ENCODE data around the gene PRKN. TPM values are rescaled to one million over a fixed set of nuclear protein-coding genes. Genes with fewer than 3 reads are reported as not detected.

PRKN gene
- polyA plus RNA-seq, 3 donors, result 8.3 to 11.0 (median 9.2) TPM

- DNase-seq (ENCODE audit: low read depth in 3 of 3, low spot score in 2 of 3), result no peak
These were observed 16.2 kb downstream of the PRKN start for GRCh38 chr6:162711376-162711775.

DNA sequence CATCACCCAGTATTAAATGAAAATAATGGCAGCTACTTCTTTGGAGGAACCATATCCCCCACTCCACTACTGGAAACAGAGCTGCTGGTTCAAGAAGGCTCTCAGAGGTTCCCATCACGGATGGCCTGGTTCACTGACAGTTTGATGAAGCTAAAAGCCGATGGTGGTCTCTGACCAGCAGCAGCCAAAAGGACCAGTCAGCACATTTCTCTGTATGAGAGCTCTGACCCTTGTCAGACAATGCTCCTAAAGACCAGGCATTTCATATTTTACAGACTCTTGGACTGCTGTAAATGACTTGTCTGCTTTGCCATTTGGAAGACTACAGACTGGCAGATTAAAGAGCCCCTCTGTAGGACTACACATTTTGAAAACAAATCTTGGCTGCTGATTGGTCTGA lies 16.6 kb downstream of the PRKN start:
- no peak for DNase-seq (ENCODE audit: low read depth in 3 of 3, low spot score in 2 of 3)

GRCh38 chr6:162710419-162710818 lies 17.1 kb downstream of the PRKN start:
- DNase-seq (ENCODE audit: low read depth in 3 of 3, low spot score in 2 of 3), result no peak

DNA sequence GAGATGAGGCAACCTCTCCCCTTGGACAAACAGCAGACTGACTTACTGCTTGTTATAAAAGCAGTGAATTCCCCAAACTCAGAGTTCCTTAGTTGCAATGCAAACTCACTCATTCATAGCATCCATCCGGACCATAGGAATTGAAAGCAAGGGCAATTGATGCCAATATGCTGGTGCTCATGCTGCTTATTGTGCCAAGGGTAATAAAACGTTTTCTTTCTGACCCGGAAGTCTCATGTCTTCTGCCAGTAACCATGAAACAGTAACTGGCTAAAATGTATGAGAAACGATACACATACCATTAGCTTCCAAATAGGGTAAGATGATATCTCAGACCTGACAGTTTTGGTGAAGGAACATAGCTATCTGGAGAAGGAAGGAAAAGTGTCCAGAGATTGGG lies 18.1 kb downstream of the PRKN start:
- no peak for DNase-seq (ENCODE audit: low read depth in 3 of 3, low spot score in 2 of 3)

GRCh38 chr6:162708971-162709370 lies 18.6 kb downstream of the PRKN start:
- no peak for DNase-seq (ENCODE audit: low read depth in 3 of 3, low spot score in 2 of 3)

- peak in 2 of 3 donors; percentile 47 to 52 for DNase-seq (ENCODE audit: low read depth in 3 of 3, low spot score in 2 of 3)
These were observed 21.3 kb downstream of the PRKN start for GRCh38 chr6:162706232-162706631.

GRCh38 chr6:162705736-162706135 lies 21.8 kb downstream of the PRKN start:
- DNase-seq (ENCODE audit: low read depth in 3 of 3, low spot score in 2 of 3), result no peak

GRCh38 chr6:162704001-162704400 lies 23.6 kb downstream of the PRKN start:
- no peak for DNase-seq (ENCODE audit: low read depth in 3 of 3, low spot score in 2 of 3)

DNA sequence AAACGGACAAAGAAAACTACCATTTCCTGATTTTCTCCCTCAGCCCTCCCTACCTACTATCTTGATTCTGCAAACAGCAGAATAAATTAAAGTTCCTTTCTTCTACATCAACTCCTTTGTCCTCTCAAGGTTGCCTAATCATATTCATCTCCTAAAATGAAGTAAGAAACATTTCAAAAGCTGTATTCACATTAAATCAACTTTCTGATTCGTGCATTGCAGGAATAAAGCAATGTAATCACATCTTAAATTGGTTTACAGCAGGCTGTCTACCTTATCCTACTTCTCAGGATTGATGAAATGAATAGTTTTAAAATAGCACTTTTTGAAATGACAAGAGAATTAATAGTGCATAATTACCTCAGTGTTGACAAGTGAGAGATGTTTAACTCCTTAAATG lies 25.1 kb downstream of the PRKN start:
- no peak for DNase-seq (ENCODE audit: low read depth in 3 of 3, low spot score in 2 of 3)

- no peak for DNase-seq (ENCODE audit: low read depth in 3 of 3, low spot score in 2 of 3)
These were observed 26.0 kb downstream of the PRKN start for GRCh38 chr6:162701551-162701950.

DNA sequence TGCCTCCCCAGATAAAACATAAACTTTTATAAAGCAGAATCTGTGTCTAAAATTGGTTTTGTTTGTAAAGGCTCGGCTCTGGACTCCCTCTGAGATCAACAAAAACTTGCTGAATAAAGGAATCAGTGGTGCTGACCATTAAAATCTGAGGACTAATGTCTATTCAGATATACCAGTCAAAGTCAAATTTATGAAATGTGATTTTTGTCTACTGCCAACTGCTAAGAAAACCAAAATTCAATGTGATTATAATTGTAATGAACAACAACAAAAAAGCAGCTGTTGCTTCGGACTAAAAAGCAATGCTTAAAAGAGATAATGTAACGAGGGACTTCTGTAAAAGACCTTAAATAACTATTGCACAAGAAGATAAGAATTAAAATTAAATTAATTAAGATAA lies 26.6 kb downstream of the PRKN start:
- DNase-seq (ENCODE audit: low read depth in 3 of 3, low spot score in 2 of 3), result no peak

- no peak for DNase-seq (ENCODE audit: low read depth in 3 of 3, low spot score in 2 of 3)
These were observed 27.6 kb downstream of the PRKN start for GRCh38 chr6:162699961-162700360.

DNA sequence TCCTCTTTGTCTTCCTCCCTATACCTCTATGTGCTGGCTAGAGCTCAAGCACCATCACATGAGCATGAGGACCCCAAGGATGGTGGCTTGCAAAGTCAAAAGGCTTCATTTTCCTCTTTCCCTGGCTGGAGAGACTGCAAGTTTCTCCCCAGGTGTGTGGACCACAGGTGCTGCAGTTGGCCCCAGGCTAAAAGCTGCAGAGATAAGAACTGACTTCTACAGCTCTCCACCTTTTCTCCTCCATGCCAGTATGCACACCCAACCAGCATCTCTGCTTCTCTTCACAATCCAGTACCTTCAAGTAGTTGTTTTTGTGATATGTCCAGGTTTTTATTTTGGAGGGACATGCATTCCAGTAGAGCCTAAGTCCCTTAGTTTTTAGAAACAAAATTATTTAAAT lies 29.1 kb downstream of the PRKN start:
- no peak for DNase-seq (ENCODE audit: low read depth in 3 of 3, low spot score in 2 of 3)

DNA sequence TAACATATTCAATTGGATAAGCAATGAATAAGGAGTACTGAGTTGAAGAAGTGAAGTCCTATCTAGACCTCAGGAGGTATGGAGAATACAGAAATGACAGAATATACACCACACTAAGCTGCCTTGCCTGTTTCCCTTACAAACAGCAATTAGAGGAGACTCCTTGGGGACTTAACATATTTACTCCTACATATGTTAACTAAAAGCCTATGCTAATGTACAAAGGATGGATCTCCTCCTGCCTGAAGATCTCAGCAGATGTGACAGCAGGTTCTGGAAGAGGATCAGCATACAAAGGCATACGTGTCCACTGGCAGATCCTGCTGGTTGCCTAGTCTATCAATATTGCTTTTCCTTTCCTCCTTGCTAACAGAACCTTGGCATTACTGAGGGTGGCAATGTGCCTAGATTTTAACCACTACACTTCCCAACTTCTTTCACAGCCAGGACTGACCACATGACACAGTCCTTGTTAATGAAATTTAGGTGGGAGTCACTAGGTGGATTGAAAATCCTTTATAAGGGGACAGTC lies 29.6 kb downstream of the PRKN start:
- DNase-seq (ENCODE audit: low read depth in 3 of 3, low spot score in 2 of 3), result no peak

DNA sequence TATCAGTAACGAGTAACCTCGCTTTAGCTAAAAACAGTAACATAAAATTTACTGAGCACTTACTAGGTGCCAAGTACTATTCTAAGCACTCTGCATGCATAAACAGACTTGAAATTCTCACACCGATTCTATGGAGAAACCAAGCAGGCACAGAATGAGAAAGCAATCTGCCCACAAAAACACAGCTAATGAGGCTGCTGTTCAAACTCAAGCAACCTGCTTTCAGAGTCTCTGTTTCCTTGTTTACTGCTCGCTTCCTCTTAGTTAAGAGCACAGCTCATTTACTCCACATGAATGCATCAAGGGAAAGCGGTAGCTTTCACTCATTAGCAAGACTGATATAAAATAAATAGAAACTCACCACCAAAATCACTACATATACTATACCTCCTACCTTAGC lies 37.4 kb downstream of the PRKN start:
- DNase-seq (ENCODE audit: low read depth in 3 of 3, low spot score in 2 of 3), result no peak

- DNase-seq (ENCODE audit: low read depth in 3 of 3, low spot score in 2 of 3), result no peak
These were observed 38.7 kb downstream of the PRKN start for GRCh38 chr6:162688751-162689345.

DNA sequence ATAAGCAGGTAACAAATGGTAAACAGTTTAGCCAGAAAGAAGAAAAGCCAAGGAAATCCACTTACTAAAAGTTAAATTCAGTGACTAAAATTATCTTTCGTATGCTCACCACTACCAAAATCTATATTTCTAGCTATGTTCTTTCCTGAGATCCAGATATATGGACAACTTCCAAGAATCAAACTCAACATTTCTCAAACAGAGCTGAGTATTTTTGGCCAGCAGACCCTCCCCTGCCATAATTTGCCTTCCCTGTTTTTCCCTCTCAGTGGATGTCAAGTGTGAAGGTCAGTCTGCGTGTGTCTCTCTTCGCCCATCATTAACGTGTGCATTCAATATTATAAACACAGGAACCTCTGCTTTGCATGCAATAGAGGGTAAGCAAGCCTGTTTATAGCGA lies 42.0 kb downstream of the PRKN start:
- DNase-seq (ENCODE audit: low read depth in 3 of 3, low spot score in 2 of 3), result no peak

DNA sequence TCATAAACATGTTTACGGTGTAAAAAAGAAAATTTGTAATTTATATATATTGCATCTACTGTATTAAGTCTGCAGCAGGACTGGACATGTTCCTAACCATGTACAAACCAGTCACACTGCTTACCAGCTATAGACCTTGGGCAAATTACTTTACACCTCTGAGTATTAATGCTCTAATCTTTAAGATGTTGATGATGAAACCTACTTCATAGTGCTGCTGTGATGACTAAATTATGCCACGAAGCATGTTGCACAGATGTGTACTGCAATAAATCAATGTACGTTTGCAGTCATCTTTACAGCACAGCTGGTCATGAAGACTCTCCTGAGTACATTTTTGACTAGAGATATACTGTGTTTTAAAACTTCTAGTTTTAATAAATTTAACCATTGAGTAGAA lies 42.6 kb downstream of the PRKN start:
- no peak for DNase-seq (ENCODE audit: low read depth in 3 of 3, low spot score in 2 of 3)

DNA sequence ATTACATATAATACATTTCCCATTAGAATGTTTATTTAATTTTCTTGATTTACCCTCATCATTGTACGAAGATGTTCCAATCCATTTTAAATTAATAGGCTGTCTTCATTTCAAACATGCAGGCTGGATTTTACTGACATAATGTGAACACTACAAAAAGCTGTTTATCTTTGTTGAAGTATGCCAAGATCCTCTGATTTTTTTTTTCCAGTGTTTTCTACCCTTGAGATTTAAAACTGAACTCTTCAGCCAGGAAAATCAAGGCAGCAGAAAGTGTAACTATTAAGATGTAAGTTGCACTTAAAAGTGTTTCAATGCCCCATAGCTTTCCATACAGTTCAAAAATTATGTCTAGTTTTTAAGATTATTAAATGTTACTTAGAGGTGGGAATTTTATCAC lies 43.5 kb downstream of the PRKN start:
- no peak for DNase-seq (ENCODE audit: low read depth in 3 of 3, low spot score in 2 of 3)

- peak in 1 of 3 donors; percentile 5 for DNase-seq (ENCODE audit: low read depth in 3 of 3, low spot score in 2 of 3)
These were observed 44.4 kb downstream of the PRKN start for GRCh38 chr6:162683135-162683534.

DNA sequence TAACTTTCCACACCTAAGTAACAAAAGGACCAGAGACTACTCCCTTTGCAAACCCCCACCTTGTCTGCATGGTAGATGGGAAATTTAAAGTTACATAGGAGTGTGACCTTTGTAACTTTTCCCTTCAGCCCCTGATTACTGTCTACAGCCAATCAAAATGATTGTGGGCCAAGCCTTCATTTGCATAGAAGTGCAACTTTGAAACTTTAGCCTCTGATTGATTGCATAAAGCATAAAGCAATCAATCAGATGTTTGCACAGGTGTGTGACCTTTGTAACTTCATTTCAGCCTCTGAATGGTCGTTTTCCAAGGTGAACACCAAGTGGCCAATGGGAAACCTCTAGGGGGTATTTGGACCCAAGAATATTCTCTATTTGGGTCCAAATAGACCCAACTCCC lies 46.1 kb downstream of the PRKN start:
- no peak for DNase-seq (ENCODE audit: low read depth in 3 of 3, low spot score in 2 of 3)

GRCh38 chr6:162680871-162681270 lies 46.7 kb downstream of the PRKN start:
- DNase-seq (ENCODE audit: low read depth in 3 of 3, low spot score in 2 of 3), result no peak

DNA sequence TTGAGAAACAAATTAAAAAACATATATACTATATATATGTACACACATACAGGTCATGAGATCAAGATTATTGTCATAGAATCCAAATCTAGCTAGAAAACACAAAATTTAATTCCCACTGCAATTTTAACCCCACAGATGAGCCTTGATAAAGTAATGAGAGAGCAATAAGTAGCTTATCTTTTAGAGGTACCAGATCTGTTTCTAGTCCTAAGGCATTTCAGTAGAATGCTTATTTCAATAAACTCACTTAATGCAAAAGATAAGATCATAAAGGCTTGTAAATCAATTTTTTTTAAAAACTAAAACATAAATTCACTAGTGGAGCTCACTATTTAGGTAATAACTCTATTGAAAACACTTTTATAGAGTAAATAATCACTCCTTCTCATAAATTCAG lies 47.2 kb downstream of the PRKN start:
- no peak for DNase-seq (ENCODE audit: low read depth in 3 of 3, low spot score in 2 of 3)
